ENCODE results near the gene CLEC4G.
"Not testable (repeated sequence)": the region's sequence is repeated elsewhere in the genome, so short reads cannot be mapped to it uniquely, and the experiment has no call there.

The CLEC4G gene

DNA sequence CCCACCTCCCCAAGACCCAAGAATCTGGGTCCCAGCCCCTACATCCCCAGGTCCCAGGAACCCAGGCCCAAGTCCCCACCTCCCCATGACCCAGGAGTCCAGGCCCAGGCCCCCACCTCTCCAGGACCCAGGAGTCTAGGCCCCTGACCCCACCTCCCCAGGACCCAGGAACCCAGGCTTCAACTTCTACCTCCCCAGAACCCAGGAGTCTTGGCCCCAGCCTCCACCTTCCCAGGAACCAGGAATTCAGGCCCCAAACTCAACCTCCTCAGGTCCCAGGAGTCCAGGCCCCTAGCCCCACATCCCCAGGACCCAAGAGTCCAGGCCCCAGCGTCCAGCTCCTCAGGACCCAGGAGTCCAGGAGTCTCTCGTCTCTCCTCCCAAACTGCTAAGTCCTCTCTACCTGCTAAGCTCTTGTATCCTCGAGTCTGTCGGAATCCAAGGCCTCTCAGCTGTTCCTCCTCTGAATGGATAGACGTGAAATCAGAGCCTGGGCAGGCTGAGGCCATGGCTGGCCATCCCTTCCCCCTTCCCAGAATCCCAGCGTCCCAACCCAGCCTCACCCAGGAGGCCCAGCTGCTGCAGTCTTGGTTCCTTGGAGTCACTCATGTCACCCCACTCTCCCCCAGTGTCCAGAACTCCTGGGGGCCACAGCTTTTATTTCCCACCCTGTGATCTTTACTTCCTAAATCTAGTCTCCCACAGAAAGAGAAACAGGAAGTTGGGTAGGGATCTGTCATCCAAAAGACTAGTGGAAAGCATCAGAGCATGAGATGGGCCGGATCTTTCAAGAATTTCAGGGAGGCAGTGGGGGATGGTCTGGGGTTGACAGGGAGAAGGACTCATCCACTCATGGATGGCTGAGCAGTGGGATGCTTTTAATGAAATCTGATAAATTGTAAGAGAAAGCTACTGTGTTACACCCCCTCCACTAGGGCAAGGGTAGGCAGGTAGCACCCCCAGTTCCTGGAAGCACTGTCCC is 15.3 kb upstream of the CLEC4G start, which contains the start of gene CD209:
CD209 (minus strand) TSS at position 632 of the 982 bp plus-strand sequence; CDS start at position 609, 23 bp downstream.
- in situ Hi-C loops (cut with MboI; ENCODE audit: low sequenced_read_pairs): no loop called here

DNA sequence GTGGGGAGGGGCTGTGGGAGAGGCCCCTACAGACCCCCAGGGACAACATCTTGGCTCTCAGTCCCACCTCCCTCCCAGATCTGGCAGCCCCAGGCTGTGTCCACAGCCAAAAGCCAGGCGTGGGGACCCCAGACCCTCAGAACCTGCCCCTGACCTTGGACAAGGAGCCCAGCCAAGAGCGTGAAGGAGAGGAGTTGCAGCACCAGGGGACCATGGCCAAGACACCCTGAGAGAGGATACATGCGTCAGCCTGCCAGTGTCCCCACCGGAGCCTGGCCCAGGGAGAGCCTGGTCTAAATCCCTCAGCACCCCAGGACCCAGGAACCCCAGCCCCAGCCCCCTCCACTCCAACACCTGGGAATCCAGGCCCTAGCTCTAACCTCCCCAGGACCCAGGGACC is 14.4 kb upstream of the CLEC4G start:
- in situ Hi-C loops (cut with MboI; ENCODE audit: low sequenced_read_pairs): not testable (repeated sequence)

DNA sequence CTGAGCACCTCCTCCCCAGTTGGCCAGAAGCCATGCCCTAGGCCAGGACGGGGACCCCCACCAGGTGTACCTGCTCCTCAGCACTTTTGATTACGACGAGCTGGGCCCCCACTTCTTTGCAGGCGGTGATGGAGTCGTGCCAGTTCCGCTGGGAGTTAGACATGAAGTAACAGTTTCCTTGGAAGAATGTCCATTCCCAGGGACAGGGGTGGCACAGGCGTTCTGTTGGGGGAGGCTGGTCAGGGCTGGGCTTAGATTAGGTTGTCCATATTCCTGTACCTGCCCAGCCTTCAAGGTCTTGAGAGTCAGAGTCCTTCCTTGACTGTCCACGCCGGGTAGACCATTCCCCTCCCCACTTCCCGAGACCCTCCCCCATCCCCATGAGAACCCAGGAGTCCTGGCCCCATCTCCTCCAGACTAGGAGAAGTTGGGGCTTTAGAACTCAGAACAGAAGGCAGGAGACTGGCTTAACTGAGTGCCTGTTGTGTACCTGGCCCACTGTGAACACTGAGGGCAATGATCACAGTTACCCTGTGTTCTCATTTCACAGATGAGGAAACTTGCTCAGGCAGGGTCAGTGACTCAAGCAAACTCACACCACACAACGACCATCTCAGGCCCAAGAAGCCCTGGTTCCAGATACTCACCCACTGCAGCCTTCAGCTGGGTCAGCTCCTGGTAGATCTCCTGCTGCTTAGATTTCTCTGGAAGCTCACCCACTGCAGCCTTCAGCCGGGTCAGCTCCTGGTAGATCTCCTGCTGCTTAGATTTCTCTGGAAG is 13.2 kb upstream of the CLEC4G start:
- in situ Hi-C loops (cut with MboI; ENCODE audit: low sequenced_read_pairs): no loop called here

DNA sequence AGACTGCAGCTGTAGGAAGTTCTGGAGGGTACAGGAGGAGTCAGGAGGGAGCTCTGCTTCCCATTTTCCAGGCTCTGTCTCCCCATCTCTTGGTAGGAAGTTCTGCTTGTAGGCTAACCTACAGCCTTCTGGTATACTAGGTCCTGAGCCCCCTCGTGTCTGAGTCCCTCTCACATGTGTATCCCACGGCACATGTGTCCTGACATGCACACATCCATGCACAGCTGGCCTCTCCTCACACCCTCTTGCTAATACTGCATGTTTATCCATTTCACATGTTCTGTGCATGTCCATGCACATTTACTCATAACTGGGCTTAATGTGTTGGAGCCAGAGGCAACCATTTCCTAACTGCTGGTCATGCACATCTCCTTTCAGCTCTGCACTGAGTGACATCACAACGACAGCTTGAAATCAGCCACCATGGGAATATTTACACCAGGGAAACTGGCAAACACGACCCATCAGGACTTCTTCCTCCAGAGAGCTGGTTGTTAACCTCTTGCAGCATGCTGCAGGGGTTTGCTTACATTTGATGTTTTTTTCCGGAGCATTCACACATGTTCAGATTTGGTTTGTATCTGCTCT is 12.4 kb upstream of the CLEC4G start:
- in situ Hi-C loops (cut with MboI; ENCODE audit: low sequenced_read_pairs): no loop called here

DNA sequence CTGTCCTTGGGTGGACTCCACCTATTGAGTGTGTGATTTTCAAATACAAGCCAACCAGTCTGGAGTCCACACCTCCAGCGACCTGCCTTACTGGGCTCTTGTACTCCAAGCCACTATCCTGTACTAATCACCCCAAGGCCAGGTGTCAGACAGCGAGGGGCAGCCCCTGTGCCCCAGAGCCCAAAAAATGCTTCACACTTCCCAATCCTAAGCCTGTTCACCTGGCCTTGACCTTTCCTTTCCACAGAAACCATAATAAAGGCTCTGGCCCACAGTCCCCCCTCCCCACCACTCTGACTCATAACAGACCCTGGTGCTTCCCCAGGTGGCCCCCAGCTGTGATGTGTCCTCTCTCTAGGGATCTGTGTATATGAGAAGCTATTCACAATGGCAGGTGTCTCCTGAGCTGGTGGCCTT is 11.5 kb upstream of the CLEC4G start:
- in situ Hi-C loops (cut with MboI; ENCODE audit: low sequenced_read_pairs): no loop called here

DNA sequence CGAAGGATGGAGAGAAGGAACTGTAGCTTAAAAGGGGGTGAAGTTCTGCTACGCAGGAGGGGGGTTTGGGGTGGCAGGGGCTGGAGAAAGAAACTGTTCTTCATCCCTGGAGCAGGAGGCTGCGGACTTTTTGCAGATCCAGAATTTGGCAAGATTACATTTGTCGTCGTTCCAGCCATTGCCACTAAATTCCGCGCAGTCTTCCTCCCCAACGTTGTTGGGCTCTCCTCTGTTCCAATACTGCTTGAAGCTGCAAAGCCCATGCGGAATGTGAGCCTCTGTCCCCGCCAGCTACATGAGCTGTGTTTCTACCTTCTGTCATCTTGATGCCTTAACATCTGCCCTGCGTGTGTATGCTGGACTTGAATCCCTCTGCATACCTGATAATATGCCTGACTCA is 11.1 kb upstream of the CLEC4G start:
- in situ Hi-C loops (cut with MboI; ENCODE audit: low sequenced_read_pairs): no loop called here

DNA sequence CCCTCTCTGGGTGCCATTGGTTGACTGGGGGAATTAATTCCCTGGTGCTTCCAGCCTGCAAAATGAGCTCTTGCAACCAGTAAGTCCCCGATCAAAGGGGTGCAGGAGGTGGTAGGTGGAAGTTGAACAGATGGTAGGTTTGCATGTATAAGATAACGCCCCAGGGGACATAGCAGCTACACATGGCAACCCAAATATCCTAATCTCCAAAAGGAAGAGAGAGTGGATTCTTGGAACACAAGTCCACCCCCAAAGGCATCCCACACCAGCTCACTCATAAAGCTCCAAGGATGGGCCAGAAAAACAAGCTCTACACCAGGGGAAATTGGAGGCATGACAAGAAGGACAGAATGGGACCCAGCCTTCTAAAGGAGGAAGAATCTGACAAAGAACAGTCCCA is 10.7 kb upstream of the CLEC4G start:
- in situ Hi-C loops (cut with MboI; ENCODE audit: low sequenced_read_pairs): no loop called here

DNA sequence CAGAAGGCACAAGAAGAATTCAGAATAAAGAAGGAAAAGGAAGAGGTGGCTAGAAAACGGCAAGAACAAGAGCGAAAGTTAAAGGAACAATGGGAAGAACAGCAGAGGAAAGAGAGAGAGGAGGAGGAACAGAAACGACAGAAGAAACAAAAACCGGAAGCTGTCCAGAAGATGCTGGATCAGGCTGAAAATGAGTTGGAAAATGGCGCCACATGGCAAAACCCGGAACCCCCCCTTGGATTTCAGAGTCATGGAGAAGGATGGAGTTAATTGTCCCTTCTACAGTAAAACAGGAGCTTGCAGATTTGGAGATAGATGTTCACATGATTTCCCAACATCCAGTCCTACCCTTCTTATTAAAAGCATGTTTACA is 8.8 kb upstream of the CLEC4G start:
- in situ Hi-C loops (cut with MboI; ENCODE audit: low sequenced_read_pairs): no loop called here

DNA sequence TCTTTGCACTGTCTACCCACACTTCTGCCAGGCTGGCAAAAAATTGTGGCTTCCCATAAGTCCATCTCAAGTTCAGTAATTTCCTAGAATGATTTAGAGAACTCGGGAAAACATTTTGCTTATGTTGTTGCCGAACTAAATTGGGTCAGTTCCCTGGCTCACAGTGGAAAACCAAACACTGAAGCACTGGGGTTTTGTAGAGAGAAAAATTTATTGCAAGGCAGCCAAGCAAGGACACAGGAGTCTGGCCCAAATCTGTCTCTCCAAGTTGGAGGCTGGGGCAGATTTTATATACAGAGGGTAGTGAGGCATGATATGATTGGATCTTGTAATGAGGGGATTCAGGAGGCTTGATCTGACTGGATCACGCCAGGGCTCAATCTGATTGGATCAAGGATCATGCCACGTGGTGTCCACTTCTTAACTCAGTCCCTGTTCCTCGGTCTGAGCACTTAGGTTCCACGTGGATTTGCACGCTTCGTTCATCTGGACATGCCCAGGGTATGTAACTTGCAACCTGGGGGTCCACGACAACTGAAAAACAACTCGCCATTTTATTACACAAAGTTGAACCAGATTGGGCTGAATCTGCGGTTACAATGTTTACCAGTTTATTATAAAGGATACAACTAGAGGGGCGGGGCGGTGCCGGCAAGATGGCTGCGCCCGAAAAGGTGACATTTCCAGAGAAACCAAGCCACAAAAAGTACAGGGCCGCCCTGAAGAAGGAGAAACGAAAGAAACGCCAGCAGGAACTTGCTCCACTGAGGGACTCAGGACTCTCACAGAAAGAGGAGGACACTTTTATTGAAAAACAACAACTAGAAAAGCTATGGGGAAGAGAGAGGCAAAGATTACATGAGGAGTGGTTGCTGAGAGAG is 8.1 kb upstream of the CLEC4G start:
- in situ Hi-C loops (cut with MboI; ENCODE audit: low sequenced_read_pairs): no loop called here

DNA sequence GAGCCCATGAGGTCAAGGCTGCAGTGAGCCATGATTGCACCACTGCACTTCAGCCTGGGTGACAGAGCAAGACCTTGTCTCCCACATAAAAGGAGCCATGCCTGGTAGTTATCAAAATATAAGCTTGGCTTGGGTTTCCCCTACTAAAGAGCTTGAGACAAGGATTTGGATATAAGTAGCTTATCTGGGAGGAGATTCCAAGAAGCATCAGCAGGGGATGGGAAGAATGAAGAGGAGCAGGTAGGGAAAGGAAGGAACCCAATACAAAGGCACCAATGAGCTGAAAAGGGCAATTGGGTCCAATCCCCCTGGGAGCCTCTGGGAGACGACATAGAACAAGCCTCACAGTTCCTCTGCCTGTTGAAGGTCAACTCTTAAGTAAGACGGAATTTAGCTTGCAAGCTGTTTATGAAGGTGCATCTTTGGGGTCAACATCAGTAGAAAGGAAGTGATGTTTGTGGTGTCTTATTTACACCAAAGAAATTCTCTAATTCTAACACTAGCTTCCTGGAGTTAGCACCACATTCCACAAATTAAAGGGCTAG is 7.4 kb upstream of the CLEC4G start:
- in situ Hi-C loops (cut with MboI; ENCODE audit: low sequenced_read_pairs): no loop called here

DNA sequence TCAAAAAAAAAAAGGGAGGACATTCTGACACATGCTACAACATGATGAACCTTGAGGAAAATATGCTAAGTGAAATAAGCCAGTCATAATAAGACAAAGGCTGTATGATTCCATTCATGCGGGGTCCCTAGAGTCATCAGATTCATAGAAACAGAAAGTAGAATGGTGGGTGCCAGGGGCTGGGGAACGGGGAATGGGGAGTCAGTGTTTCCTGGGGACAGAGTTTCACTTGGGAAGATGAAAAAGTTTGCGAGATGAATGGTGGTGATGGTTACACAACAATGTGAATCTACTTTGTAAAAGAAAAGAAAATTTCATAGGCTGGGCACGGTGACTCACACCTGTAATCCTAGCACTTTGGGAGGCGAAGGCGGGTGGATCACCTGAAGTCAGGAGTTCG is 6.1 kb upstream of the CLEC4G start:
- in situ Hi-C loops (cut with MboI; ENCODE audit: low sequenced_read_pairs): no loop called here

DNA sequence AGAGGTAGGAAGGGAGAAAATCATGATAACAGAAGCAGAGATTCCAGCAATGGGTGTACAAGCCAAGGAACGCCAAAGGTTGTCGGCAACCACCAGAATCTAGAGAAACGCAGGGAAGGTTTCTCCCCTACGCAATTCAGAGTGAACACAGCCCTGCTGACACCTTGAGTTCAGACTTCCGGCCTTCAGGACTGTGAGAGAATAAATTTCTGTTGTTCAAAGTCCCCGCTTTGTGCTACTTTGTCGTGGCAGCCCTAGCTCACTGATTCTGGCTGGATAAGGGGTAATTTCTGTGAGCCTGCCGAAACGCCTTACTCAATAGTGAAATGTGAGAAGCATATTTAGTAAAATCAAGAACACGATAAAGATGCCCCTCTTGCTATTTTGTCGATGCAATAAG is 5.3 kb upstream of the CLEC4G start:
- in situ Hi-C loops (cut with MboI; ENCODE audit: low sequenced_read_pairs): no loop called here

DNA sequence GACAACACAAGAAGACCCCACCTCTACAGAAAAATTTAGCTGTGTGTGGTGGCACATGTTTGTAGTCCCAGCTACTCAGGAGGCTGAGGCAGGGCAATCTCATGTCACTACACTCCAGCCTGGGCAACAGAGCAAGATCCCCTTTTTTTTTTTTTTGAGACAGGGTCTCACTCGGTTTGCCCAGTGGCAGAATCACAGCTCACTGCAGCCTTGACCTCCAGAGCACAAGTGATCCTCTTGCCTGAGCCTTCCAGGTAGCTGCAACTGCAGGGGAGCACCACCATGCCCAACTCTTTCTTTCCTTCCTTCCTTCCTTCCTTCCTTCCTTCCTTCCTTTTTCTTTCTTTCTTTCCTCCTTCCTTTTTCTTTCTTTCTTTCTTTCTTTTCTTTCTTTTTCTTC is 4.2 kb upstream of the CLEC4G start:
- in situ Hi-C loops (cut with MboI; ENCODE audit: low sequenced_read_pairs): no loop called here

DNA sequence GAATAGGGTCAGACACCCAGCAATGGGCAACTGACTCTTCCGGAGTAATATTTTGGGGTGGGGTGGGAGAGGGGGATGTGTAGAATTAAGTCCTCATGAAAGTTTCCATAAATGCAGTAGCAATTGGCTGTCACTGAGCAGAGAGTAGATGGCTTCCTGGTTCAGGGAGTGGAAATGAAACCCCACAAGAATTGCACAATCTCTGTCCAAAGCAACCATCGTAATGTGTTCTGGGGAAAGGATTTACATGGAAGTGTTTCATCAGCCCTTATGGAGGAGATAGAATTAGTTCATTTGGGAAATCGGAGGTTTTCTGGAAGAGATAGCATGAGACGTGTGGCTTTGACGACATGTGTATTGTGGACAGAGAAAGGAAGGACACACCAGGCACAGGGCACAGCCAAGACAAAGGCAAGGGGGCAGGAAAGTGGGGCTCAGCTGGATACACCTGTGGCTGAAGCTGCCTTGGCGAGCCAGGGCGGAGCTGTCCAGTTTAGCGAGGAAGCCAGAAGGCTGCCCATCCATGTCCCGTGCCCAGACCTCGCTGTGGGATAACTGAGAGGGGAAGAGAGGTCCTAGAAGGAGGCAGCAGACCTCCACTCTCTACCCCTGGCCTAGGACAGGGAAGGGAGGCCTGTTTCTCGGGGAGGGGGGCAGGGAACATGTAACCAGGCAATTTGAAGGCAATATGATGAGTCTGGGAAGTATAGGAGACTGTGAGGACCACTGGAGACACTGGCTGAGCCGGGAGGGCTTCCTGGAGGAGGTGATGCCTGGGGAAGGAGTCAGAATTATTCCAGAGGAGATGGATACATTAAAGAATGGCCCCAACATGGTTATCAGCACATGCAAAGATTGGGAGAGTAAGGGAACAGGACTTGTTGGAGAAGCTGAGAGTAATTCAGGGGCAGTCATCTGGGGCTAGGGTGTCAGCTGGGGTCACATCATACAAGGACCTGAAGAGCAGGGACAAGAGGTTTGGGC is 2.6 kb upstream of the CLEC4G start:
- in situ Hi-C loops (cut with MboI; ENCODE audit: low sequenced_read_pairs): no loop called here

DNA sequence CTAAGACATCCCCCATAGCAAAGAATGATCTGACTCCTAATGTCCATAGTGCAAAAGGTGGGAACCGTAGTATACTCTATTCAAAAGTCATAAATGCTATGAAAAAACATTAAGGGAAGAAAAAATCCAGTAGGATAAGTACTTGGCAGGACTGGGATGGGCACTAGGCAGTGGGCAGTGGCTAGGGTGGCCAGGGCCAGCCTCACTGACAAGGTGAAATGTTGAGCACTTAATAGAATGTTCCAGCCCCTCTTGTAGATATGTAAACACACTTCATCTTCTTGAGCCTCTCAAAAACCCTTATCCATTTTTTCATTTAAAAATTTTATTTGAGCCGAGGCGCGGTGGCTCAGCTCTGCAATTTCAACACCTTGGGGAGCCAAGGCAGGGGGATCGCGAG is 1.5 kb upstream of the CLEC4G start:
- in situ Hi-C loops (cut with MboI; ENCODE audit: low sequenced_read_pairs): no loop called here

DNA sequence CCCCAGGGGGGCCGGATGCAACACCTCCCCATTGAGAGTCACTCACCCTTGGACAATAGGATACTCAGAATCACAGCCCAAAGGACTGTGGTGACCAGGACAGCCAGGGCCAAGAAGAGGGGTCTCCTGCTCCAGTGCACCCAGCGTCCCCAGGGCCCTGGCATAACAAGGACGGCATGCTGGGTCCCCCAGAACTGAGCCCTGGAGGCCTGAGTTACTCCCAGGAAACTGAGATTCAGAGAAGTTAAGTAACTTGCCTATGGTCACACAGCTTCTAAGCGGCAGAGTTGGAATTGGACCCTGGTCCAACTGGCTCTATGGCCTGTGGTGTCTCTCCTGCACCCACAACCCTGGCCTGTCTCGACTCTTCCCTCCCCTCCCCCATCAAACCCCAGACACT is 295 bp downstream of the CLEC4G start:
- in situ Hi-C loops (cut with MboI; ENCODE audit: low sequenced_read_pairs): no loop called here

DNA sequence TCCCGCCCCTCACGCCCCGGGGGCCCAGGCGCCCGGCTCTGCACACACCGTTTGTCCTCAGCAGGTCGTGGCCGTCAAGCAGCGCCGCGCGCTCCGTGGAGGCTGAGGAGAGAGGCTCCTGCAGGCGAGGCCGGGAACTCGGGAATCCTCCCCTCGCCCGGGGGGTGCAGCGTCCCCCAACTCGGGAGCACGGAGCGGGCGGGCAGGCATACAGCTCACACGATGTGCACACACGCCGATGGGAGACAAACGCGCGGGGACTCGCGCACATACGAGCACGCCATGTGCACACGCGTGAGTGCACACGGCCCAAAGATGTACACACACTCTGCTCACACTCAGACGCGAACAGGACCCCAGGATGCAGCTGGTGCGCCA is 703 bp downstream of the CLEC4G start:
- in situ Hi-C loops (cut with MboI; ENCODE audit: low sequenced_read_pairs): no loop called here

DNA sequence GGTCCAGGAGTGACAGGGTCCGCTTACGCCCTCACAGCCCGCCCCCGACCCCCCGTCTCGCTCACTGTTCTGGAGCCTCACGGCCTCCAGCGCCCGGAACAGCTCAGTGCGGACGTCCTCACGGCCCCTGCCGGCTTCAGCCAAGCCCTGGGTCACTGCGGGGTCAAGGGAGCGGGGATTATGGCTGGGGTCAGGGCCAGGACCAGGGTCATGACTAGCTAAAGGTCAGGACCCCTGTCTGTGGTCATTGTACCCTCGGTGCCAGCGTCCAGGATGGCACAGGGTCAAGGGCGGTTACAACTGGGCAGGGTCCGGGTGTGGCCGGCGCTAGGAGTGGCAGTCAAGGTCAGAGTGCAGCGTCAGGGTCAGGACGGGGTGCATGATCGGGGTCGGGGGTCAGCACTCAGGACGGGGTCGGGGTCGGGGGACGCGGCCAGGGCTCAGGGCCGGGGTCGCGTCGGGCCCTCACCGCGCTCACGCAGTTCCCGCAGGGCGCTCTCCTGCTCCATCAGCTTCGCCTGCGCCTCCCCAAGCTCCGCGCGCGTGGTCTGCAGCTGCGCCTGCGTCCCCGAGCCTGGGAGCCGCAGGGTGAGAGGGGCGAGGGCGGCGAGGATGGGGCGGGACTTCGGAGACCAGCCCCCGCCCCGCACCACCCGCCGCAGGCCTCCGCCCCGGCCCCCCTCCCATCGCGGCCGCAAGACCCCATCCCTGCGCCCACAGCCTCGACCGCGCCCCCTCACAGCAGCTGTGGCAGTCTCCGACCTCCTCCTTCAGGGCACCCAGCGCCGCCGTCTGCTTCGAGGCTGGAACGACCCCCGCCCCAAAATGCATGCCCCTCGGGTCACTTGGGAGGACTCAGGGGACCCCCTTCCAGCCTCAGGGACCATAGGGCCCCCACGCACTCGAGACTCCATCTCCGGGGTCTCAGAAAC is 1.4 kb downstream of the CLEC4G start:
- in situ Hi-C loops (cut with MboI; ENCODE audit: low sequenced_read_pairs): no loop called here

All from HL-60/S4 treated with phorbol 12-myristate 13-acetate at 8.2 ng/mL for 4 days and 3 days (cell line).